ENCODE results near the gene FRMD4A.

FRMD4A gene

GRCh38 chr10:13973742-13974141 is 357.0 kb downstream of the FRMD4A start:
- Histone ChIP-seq H3K27ac (ENCODE audit: low read depth, low read length) (no peak overlapping the region), H3K4me2 (ENCODE audit: low read length) (no peak overlapping the region), H3K9me2 (replicated peaks; ENCODE audit: control insufficient read depth, low read length) (no peaks in the 10 kb centered on the region), H3K79me2 (ENCODE audit: control insufficient read depth, low read length) (no peaks in the 10 kb centered on the region), H3K4me1 (ENCODE audit: control insufficient read depth, low read length) (no peaks in the 10 kb centered on the region), H3K4me3 (ENCODE audit: low read length) (no peak overlapping the region), H3K27me3 (ENCODE audit: control insufficient read depth, low read length) (peaks cover 23% of the 10 kb centered on the region), H3K36me3 (ENCODE audit: control insufficient read depth, low read length) (no peaks in the 10 kb centered on the region), H3F3A (ENCODE audit: control insufficient read depth, insufficient read depth) (no peaks in the 10 kb centered on the region), H3K9me3 (ENCODE audit: control insufficient read depth, insufficient read depth, low read length) (no peaks in the 10 kb centered on the region), H4K20me1 (ENCODE audit: control insufficient read depth, insufficient read depth, low read depth, low read length) (no peaks in the 10 kb centered on the region)
- TF ChIP-seq EZH2phosphoT487 (IDR thresholded peaks at IDR 0.05; ENCODE audit: borderline replicate concordance, low read length) (no peak), CTCF (IDR thresholded peaks at IDR 0.05; ENCODE audit: low read depth, low read length, poor library complexity, severe bottlenecking) (no peak)

- TF ChIP-seq EZH2phosphoT487 (IDR thresholded peaks at IDR 0.05; ENCODE audit: borderline replicate concordance, low read length) (no peak), CTCF (IDR thresholded peaks at IDR 0.05; ENCODE audit: low read depth, low read length, poor library complexity, severe bottlenecking) (no peak)
- no peaks in the 10 kb centered on the region for H3K79me2 ChIP-seq (ENCODE audit: control insufficient read depth, low read length)
- H3K27ac ChIP-seq (ENCODE audit: low read depth, low read length): no peak overlapping the region
- H3K4me1 ChIP-seq (ENCODE audit: control insufficient read depth, low read length): no peaks in the 10 kb centered on the region
- H3K9me3 ChIP-seq (ENCODE audit: control insufficient read depth, insufficient read depth, low read length): no peaks in the 10 kb centered on the region
- no peaks in the 10 kb centered on the region for H3K36me3 ChIP-seq (ENCODE audit: control insufficient read depth, low read length)
- no peaks in the 10 kb centered on the region for H3K9me2 ChIP-seq (replicated peaks; ENCODE audit: control insufficient read depth, low read length)
- no peak overlapping the region for H3K4me3 ChIP-seq (ENCODE audit: low read length)
- no peak overlapping the region for H3K4me2 ChIP-seq (ENCODE audit: low read length)
- H4K20me1 ChIP-seq (ENCODE audit: control insufficient read depth, insufficient read depth, low read depth, low read length): no peaks in the 10 kb centered on the region
- H3F3A ChIP-seq (ENCODE audit: control insufficient read depth, insufficient read depth): no peaks in the 10 kb centered on the region
- peaks cover 18% of the 10 kb centered on the region for H3K27me3 ChIP-seq (ENCODE audit: control insufficient read depth, low read length)
These were observed 358.1 kb downstream of the FRMD4A start for GRCh38 chr10:13972609-13973008.

GRCh38 chr10:13971601-13972475 is 358.9 kb downstream of the FRMD4A start:
- no peak overlapping the region for H3K27ac ChIP-seq (ENCODE audit: low read depth, low read length)
- TF ChIP-seq EZH2phosphoT487 (IDR thresholded peaks at IDR 0.05; ENCODE audit: borderline replicate concordance, low read length): no peak
- TF ChIP-seq CTCF (IDR thresholded peaks at IDR 0.05; ENCODE audit: low read depth, low read length, poor library complexity, severe bottlenecking): no peak
- H3K9me2 ChIP-seq (replicated peaks; ENCODE audit: control insufficient read depth, low read length): no peaks in the 10 kb centered on the region
- no peaks in the 10 kb centered on the region for H4K20me1 ChIP-seq (ENCODE audit: control insufficient read depth, insufficient read depth, low read depth, low read length)
- no peaks in the 10 kb centered on the region for H3K4me1 ChIP-seq (ENCODE audit: control insufficient read depth, low read length)
- H3K36me3 ChIP-seq (ENCODE audit: control insufficient read depth, low read length): no peaks in the 10 kb centered on the region
- no peak overlapping the region for H3K4me2 ChIP-seq (ENCODE audit: low read length)
- no peaks in the 10 kb centered on the region for H3K79me2 ChIP-seq (ENCODE audit: control insufficient read depth, low read length)
- no peaks in the 10 kb centered on the region for H3K9me3 ChIP-seq (ENCODE audit: control insufficient read depth, insufficient read depth, low read length)
- peaks cover 14% of the 10 kb centered on the region for H3K27me3 ChIP-seq (ENCODE audit: control insufficient read depth, low read length)
- no peak overlapping the region for H3K4me3 ChIP-seq (ENCODE audit: low read length)
- no peaks in the 10 kb centered on the region for H3F3A ChIP-seq (ENCODE audit: control insufficient read depth, insufficient read depth)
